Peyer's patch (tissue), 4 donors: Measurements from ENCODE around the gene AIMP1.
"Not testable (repeated sequence)": the region's sequence is repeated elsewhere in the genome, so short reads cannot be mapped to it uniquely, and the experiment has no call there.

Experiments
- POLR2A ChIP-seq, 2 donors: fragments of 450-650 bp; IDR thresholded peaks; one replicate each; pipeline ENCODE4 v1.5.1; 2017; ENCODE audit warnings: antibody characterized with exemption in 2 of 2, mild to moderate bottlenecking in 2 of 2, moderate library complexity in 2 of 2
- TF ChIP-seq, protein P1 (sequence below), 6 experiments: fragments of 450-650 bp in 4 of 6; fragments of 200-600 bp in 2 of 6; sonication (generic) in 1 of 6; IDR thresholded peaks; one replicate each; pipeline ENCODE4 v1.5.1; 2017 to 2019; ENCODE audit warnings: antibody characterized with exemption in 6 of 6, mild to moderate bottlenecking in 3 of 6, moderate library complexity in 1 of 6

DNA sequence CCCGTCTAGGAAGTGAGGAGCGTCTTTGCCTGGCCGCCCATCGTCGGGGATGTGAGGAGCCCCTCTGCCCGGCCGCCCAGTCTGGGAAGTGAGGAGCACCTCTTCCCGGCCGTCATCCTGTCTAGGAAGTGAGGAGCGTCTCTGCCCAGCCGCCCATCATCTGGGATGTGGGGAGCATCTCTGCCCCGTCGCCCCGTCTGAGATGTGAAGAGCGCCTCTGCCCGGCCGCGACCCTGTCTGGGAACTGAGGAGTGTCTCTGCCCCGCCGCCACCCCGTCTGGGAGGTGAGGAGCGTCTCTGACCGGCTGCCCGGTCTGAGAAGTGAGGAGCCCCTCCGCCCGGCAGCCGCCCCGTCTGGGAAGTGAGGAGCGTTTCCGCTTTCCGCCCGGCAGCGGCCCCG is 4.8 kb downstream of the AIMP1 start:
- TF ChIP-seq, protein P1, sequence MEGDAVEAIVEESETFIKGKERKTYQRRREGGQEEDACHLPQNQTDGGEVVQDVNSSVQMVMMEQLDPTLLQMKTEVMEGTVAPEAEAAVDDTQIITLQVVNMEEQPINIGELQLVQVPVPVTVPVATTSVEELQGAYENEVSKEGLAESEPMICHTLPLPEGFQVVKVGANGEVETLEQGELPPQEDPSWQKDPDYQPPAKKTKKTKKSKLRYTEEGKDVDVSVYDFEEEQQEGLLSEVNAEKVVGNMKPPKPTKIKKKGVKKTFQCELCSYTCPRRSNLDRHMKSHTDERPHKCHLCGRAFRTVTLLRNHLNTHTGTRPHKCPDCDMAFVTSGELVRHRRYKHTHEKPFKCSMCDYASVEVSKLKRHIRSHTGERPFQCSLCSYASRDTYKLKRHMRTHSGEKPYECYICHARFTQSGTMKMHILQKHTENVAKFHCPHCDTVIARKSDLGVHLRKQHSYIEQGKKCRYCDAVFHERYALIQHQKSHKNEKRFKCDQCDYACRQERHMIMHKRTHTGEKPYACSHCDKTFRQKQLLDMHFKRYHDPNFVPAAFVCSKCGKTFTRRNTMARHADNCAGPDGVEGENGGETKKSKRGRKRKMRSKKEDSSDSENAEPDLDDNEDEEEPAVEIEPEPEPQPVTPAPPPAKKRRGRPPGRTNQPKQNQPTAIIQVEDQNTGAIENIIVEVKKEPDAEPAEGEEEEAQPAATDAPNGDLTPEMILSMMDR (IDR thresholded peaks at IDR 0.05), result not testable (repeated sequence)
- not testable (repeated sequence) for TF ChIP-seq POLR2A (IDR thresholded peaks at IDR 0.05)
